Measurements from ENCODE around the gene SFPQ.
"Not testable (repeated sequence)": the region's sequence is repeated elsewhere in the genome, so short reads cannot be mapped to it uniquely, and the experiment has no call there.

Gene SFPQ

GRCh38 chr1:35192853-35193664, at the start of gene SFPQ:
Gene SFPQ (minus strand): TSS chr1:35193145. CDS start chr1:35193049, 96 bp downstream.
- peak; percentile 97 for FAIRE-seq
- DNase-seq (ENCODE audit: insufficient read length, low spot score) = peak; percentile 95

- not testable (repeated sequence) for FAIRE-seq; DNase-seq (ENCODE audit: insufficient read length, low spot score)
These were observed 43.8 kb upstream of the SFPQ start for GRCh38 chr1:35236772-35237171.

GRCh38 chr1:35231287-35231686, 38.3 kb upstream of the SFPQ start:
- no peak for FAIRE-seq
- no peak for DNase-seq (ENCODE audit: insufficient read length, low spot score)

- no peak for DNase-seq (ENCODE audit: insufficient read length, low spot score)
- no peak for FAIRE-seq
These were observed 36.8 kb upstream of the SFPQ start for GRCh38 chr1:35229587-35230360.

GRCh38 chr1:35226546-35226945, 33.6 kb upstream of the SFPQ start:
- FAIRE-seq (no peak), DNase-seq (ENCODE audit: insufficient read length, low spot score) (no peak)

GRCh38 chr1:35223084-35223630, 30.2 kb upstream of the SFPQ start:
- DNase-seq (ENCODE audit: insufficient read length, low spot score) = no peak
- FAIRE-seq = no peak

GRCh38 chr1:35222322-35223083, 29.6 kb upstream of the SFPQ start:
- no peak for FAIRE-seq
- no peak for DNase-seq (ENCODE audit: insufficient read length, low spot score)

- DNase-seq (ENCODE audit: insufficient read length, low spot score) (peak; percentile 25), FAIRE-seq (peak; percentile 61)
These were observed 28.0 kb upstream of the SFPQ start for GRCh38 chr1:35220976-35221375.

GRCh38 chr1:35215346-35215745, 22.4 kb upstream of the SFPQ start:
- DNase-seq (ENCODE audit: insufficient read length, low spot score) (no peak), FAIRE-seq (no peak)

GRCh38 chr1:35211120-35211414, 18.1 kb upstream of the SFPQ start:
- FAIRE-seq = no peak
- DNase-seq (ENCODE audit: insufficient read length, low spot score) = no peak

- no peak for FAIRE-seq
- no peak for DNase-seq (ENCODE audit: insufficient read length, low spot score)
These were observed 17.6 kb upstream of the SFPQ start for GRCh38 chr1:35210321-35211119.

GRCh38 chr1:35203295-35203694, 10.3 kb upstream of the SFPQ start:
- DNase-seq (ENCODE audit: insufficient read length, low spot score) (no peak), FAIRE-seq (no peak)

GRCh38 chr1:35202048-35202719, 9.2 kb upstream of the SFPQ start:
- FAIRE-seq (peak; percentile 96), DNase-seq (ENCODE audit: insufficient read length, low spot score) (peak; percentile 67)

- no peak for FAIRE-seq
- DNase-seq (ENCODE audit: insufficient read length, low spot score) = no peak
These were observed 8.7 kb upstream of the SFPQ start for GRCh38 chr1:35201631-35202030.

- peak; percentile 58 for DNase-seq (ENCODE audit: insufficient read length, low spot score)
- FAIRE-seq = no peak
These were observed 691 bp downstream of the SFPQ start for GRCh38 chr1:35192056-35192852.

- FAIRE-seq = no peak
These were observed 1.4 kb downstream of the SFPQ start for GRCh38 chr1:35191429-35192055.

GRCh38 chr1:35190784-35191183, 2.2 kb downstream of the SFPQ start:
- no peak for DNase-seq (ENCODE audit: insufficient read length, low spot score)
- no peak for FAIRE-seq

More at GRCh38 chr1:35191429-35192055, 1.4 kb downstream of the SFPQ start:
- DNase-seq (ENCODE audit: insufficient read length, low spot score) = no peak
